DND-41 (cell line): Measurements from ENCODE around the gene PRDM8.

Experiments used
- ATAC-seq: fragments of 200-7000 bp; cut with Tn5 transposase; 3 replicates; pipeline ENCODE4 v1.9.1; 2021; ENCODE audit warnings: low read depth; ENCODE audit not compliant: insufficient read depth
- DNase-seq: peaks from one replicate; pipeline ENCODE4 v3.0.0-alpha.2; 2020
- H2AFZ ChIP-seq: 2 replicates; pipeline ENCODE4 v1.6.0; 2012; ENCODE audit warnings: low read depth, low read length
- H3K27ac ChIP-seq: 2 replicates; pipeline ENCODE4 v1.5.1; 2012; ENCODE audit warnings: low read length, inconsistent platforms
- H3K27me3 ChIP-seq: fragments of 200-600 bp; sonication (generic); 2 replicates; pipeline ENCODE4 v1.6.0; 2012; ENCODE audit warnings: low read length, mild to moderate bottlenecking, inconsistent platforms; ENCODE audit not compliant: insufficient read depth, poor library complexity
- H3K36me3 ChIP-seq: 2 replicates; pipeline ENCODE4 v1.5.1; 2012; ENCODE audit warnings: low read length, inconsistent platforms; ENCODE audit not compliant: insufficient read depth
- H3K4me1 ChIP-seq: 2 replicates; pipeline ENCODE4 v1.5.1; 2012; ENCODE audit warnings: mild to moderate bottlenecking, low read length; ENCODE audit not compliant: insufficient read depth
- H3K4me2 ChIP-seq: 2 replicates; pipeline ENCODE4 v1.6.0; 2012; ENCODE audit warnings: mild to moderate bottlenecking, moderate library complexity, low read length, inconsistent platforms; ENCODE audit not compliant: insufficient read depth
- H3K4me3 ChIP-seq, 2 experiments: fragments of 200-600 bp in 1 of 2; shearing (Covaris generic) in 1 of 2; 2 replicates each; pipeline ENCODE4 v1.5.1; 2012 to 2016; ENCODE audit warnings: inconsistent platforms in 2 of 2, low read length in 2 of 2, mild to moderate bottlenecking in 2 of 2, low read depth in 1 of 2, moderate library complexity in 1 of 2
- H3K79me2 ChIP-seq: 2 replicates; pipeline ENCODE4 v1.6.0; 2012; ENCODE audit warnings: low read length, inconsistent platforms; ENCODE audit not compliant: insufficient read depth
- H3K9ac ChIP-seq: 2 replicates; pipeline ENCODE4 v1.6.0; 2012; ENCODE audit warnings: low read depth, mild to moderate bottlenecking, inconsistent platforms, low read length, moderate library complexity
- H3K9me3 ChIP-seq: 2 replicates; pipeline ENCODE4 v1.5.1; 2012; ENCODE audit warnings: low read length, moderate library complexity, mild to moderate bottlenecking, inconsistent platforms; ENCODE audit not compliant: insufficient read depth, severe bottlenecking
- H4K20me1 ChIP-seq: 2 replicates; pipeline ENCODE4 v1.6.0; 2012; ENCODE audit warnings: low read length; ENCODE audit not compliant: insufficient read depth
- EZH2 ChIP-seq: IDR thresholded peaks from 3 replicates; pipeline ENCODE4 v1.6.1; 2012; ENCODE audit warnings: borderline replicate concordance, low read depth, mild to moderate bottlenecking, moderate library complexity, low read length, inconsistent platforms; ENCODE audit not compliant: severe bottlenecking
- TF ChIP-seq, protein P1 (sequence below): IDR thresholded peaks from 2 replicates; pipeline ENCODE4 v1.5.1; 2012; ENCODE audit warnings: borderline replicate concordance, low read length, moderate library complexity, mild to moderate bottlenecking; ENCODE audit not compliant: poor library complexity, severe bottlenecking; ENCODE audit errors: extremely low read depth

The PRDM8 gene

DNA sequence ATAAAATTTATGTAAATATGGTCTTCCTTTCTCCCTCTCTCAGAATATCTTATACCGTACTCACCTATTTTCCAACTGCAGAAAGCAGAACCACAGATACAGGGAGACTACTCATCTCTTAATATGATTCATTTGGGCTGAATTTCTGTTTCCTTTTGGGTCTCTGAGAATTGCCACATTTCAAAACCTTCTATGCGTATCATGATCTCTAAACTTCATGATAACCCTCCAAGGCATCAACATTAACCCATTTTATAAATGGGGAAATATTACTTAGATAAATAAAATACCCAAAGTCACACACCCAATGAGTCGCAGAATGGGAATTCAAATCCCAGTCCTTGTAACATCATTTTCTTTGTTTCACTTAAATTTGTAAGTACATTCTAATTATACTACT is 16.6 kb upstream of the PRDM8 start:
- H3K4me2 ChIP-seq, result no peak overlapping the region
- no peaks in the 10 kb centered on the region for H3K27me3 ChIP-seq
- DNase-seq, result no peak
- H3K79me2 ChIP-seq, result no peaks in the 10 kb centered on the region
- peaks cover 45% of the 10 kb centered on the region for H3K4me1 ChIP-seq
- no peak for TF ChIP-seq EZH2
- TF ChIP-seq, protein P1, sequence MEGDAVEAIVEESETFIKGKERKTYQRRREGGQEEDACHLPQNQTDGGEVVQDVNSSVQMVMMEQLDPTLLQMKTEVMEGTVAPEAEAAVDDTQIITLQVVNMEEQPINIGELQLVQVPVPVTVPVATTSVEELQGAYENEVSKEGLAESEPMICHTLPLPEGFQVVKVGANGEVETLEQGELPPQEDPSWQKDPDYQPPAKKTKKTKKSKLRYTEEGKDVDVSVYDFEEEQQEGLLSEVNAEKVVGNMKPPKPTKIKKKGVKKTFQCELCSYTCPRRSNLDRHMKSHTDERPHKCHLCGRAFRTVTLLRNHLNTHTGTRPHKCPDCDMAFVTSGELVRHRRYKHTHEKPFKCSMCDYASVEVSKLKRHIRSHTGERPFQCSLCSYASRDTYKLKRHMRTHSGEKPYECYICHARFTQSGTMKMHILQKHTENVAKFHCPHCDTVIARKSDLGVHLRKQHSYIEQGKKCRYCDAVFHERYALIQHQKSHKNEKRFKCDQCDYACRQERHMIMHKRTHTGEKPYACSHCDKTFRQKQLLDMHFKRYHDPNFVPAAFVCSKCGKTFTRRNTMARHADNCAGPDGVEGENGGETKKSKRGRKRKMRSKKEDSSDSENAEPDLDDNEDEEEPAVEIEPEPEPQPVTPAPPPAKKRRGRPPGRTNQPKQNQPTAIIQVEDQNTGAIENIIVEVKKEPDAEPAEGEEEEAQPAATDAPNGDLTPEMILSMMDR, result no peak
- H3K4me3 ChIP-seq, result no peak overlapping the region
- H2AFZ ChIP-seq, result no peak overlapping the region
- no peak for ATAC-seq
- H3K36me3 ChIP-seq, result no peaks in the 10 kb centered on the region
- H3K9ac ChIP-seq, result no peak overlapping the region
- peaks cover 3% of the 10 kb centered on the region for H3K9me3 ChIP-seq
- no peak overlapping the region for H3K27ac ChIP-seq
- no peaks in the 10 kb centered on the region for H4K20me1 ChIP-seq

DNA sequence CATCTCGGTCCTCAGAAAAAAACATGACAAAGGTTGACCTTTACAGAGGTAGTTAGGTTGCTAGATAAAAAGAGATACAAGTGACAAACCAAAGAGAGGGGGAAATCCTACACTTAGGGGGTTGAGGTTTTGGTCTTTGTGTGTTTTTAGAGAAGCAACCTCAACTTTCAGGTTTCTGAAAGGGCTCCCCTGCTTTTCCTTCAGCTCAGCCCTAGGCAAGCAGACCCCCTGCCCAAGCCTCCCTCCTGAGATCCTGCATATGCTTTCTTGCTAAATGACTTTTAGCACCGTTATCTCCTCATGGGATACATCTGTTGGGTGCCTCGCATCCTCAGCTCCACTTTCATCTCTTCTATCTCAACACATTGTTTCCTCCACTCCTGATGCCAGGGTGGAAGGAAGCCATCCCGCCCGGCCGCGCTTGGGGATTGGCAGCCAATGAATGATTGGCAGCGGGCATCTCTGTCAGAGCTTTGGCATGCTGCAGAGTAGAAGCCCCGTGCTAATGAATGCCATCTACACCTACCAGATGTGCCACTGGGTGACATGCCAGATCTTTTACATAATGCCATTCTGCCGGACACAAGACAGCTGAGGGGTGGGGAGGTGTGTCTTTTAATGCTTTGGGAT is 15.0 kb upstream of the PRDM8 start:
- H3K79me2 ChIP-seq, result no peaks in the 10 kb centered on the region
- H4K20me1 ChIP-seq, result no peaks in the 10 kb centered on the region
- peak overlapping the region; percentile 27 for H3K27ac ChIP-seq
- no peak for ATAC-seq
- H2AFZ ChIP-seq, result 0 out of 2 replicates have a peak overlapping the region, but pooled peaks have one; percentile 1
- no peak overlapping the region for H3K9ac ChIP-seq
- H3K4me1 ChIP-seq, result peaks cover 52% of the 10 kb centered on the region
- H3K4me2 ChIP-seq, result no peak overlapping the region
- no peak for DNase-seq
- H3K9me3 ChIP-seq, result peaks cover 3% of the 10 kb centered on the region
- no peak overlapping the region for H3K4me3 ChIP-seq
- TF ChIP-seq, protein P1, result no peak
- TF ChIP-seq EZH2, result no peak
- no peaks in the 10 kb centered on the region for H3K36me3 ChIP-seq
- no peaks in the 10 kb centered on the region for H3K27me3 ChIP-seq

DNA sequence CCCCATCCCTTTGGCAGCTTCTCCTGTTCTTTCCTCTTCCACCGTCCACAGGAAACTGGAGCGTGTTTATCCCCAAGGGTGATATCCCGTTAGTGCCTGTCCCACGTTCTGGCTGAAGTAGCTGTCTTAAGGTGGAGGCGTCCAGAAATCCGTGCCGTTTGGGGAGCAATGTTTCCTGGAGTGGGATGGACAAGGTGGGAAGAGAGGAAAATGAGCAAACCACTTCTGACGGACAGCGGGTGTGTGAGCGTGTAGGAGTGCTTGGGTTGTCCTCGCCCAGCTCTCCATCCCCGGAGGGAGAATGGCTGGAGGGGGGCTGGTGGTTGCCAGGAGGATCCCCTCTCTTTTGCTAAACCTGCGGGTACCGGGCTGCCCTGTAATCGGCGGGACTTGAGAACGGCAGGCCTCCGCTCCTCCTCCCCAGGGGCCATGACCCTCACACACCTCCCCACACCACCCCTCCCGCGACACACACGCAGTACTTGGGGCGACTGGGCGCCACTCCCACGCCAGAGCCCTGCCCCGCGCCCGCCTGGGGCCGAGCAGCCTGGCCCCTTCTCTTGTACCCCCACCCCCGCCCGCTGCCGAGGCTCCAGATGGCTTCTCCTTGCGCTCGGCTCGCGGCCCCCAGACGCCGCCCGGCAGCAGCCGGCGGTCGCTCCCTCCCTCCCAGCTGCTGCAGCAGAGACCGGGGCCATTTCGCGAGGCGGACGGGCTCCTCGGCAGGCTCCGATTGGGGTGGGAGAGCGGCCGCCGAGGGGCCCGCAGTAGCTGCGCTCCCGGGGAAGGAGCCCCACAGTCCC is 13.9 kb upstream of the PRDM8 start:
- peak overlapping the region; percentile 63; the same call in 1 of the 2 replicates for H3K9ac ChIP-seq
- no peak for DNase-seq
- no peaks in the 10 kb centered on the region for H3K79me2 ChIP-seq
- peak overlapping the region; percentile 79; the same call in 1 of the 2 replicates for H2AFZ ChIP-seq
- H3K9me3 ChIP-seq, result peaks cover 3% of the 10 kb centered on the region
- H3K27me3 ChIP-seq, result no peaks in the 10 kb centered on the region
- no peaks in the 10 kb centered on the region for H4K20me1 ChIP-seq
- TF ChIP-seq, protein P1, result no peak
- TF ChIP-seq EZH2, result no peak
- peak; percentile 42 for ATAC-seq
- peaks cover 52% of the 10 kb centered on the region for H3K4me1 ChIP-seq
- H3K36me3 ChIP-seq, result no peaks in the 10 kb centered on the region
- H3K4me3 ChIP-seq, result peak overlapping the region in 1 of 2 experiments; percentile 61; a peak in 2 of 4 replicates
- H3K27ac ChIP-seq, result peak overlapping the region; percentile 83
- peak overlapping the region; percentile 66 for H3K4me2 ChIP-seq
